Hippocampal formation (tissue), 2 donors: ENCODE data around the gene ENOX1.
A peak's percentile ranks its signal among the peaks of the same experiment; 100 is the strongest.

Source experiments
- DNase-seq, 2 donors: peaks; one replicate each; lab custom pipeline; 2025; lab: John Stamatoyannopoulos, UW

The ENOX1 gene

DNA sequence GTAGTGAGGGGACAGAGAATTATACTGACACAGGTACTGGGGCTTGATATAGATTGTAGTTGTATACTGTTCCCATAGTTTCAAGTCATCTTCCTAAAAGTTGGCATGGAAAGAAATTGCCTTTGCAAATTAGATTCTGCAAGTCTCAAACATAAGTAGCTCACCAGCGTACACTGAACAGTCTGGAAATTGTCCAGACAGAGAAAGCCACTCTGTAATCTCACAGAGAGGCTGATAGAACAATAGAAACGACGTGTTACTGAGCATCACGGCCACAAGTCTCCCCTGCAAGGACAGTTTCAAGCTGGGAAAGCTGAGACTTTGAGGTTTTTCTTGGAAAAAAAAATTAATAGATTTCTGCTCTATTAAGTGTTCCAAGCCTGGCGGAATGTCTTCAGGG is 534.8 kb downstream of the ENOX1 start:
- no peak for DNase-seq

DNA sequence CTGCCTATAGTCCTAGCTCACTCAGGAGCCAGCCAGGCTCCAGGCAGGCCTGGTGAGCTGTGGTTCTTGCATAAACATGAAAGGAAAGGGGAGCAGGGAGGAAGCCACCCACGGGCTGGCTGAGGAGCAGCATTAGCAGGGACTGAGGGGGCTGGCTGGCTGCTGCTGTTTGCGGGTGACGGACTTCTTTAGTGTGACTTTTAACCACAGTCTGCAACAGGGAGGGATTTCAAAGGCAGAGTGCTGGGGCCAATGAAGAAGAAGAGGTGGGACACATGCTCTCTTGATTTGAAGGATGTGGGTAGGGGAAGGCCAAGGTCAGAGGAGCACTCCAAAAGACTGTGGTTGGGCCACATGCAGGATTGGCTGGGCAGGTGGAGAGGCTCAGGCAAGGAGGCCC is 540.4 kb downstream of the ENOX1 start:
- no peak for DNase-seq

DNA sequence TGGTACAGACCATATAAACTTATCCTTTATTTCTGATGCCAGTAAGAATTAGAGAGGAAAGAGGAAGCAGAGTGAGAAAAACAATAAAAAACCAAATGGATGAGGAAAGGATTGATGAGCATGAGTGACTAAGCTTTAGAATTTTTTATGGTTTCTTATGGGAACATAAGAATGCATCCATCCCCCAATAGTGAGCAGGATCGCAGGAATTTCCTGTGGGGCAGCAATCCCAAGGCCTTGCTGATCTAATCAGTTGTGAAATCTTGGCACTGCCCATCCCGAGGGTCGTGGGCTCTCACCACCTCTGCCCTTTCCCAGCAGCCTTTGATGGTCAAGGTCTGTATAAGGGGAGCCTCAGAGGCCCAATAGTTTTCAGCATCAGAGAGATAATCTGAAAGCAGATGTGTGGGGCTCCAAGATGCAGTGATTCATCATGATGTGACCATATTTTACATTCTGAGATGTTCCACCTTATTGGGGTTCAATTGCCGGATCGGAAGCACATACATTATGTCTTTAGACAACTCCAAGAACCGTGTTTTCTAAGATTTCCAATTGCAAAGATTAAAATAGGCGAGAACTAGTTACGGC is 541.3 kb downstream of the ENOX1 start:
- no peak for DNase-seq

- DNase-seq, result no peak
Measured at GRCh38 chr13:43244481-43244880, 542.3 kb downstream of the ENOX1 start.

DNA sequence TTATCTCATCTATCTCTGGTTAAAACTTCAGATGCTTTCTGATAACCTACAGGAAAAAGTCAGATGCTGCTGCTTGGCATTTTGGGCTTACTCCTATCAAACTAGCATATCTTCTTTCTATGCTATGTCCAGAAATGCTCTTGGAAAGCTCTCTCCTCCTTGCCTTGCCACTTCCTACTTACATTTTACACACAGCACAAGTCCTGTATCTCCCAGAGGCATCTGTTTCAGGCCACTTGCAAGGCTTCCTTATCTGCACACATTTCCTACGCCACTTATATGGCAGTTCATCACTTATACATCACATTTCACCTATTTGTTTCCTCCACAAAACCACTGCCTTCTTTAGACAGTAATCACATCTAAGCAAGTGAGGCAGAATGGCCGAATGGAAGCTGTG is 543.1 kb downstream of the ENOX1 start:
- DNase-seq, result no peak

- no peak for DNase-seq
Measured at GRCh38 chr13:43242040-43242439, 544.7 kb downstream of the ENOX1 start.

DNA sequence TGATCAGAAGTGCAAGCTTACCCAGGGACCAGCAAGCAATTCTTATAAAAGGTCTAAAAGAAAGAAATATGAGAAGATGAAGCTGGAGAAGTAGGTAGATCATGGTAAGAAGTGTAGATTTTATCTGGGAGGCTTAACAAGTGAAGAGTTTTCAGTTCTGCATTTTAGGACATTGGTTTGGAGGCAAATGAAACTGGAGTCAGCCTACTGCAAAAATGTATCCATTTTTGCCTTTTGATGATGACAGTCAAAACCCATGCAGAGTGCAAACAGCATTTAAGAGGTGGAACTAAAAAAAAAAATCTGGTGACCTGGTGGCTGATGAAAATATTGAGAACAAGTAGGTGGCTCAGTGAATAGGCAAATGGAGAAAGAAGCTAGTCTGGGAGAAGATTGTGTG is 546.5 kb downstream of the ENOX1 start:
- DNase-seq, result no peak

GRCh38 chr13:43239275-43239840 is 547.4 kb downstream of the ENOX1 start:
- no peak for DNase-seq

DNA sequence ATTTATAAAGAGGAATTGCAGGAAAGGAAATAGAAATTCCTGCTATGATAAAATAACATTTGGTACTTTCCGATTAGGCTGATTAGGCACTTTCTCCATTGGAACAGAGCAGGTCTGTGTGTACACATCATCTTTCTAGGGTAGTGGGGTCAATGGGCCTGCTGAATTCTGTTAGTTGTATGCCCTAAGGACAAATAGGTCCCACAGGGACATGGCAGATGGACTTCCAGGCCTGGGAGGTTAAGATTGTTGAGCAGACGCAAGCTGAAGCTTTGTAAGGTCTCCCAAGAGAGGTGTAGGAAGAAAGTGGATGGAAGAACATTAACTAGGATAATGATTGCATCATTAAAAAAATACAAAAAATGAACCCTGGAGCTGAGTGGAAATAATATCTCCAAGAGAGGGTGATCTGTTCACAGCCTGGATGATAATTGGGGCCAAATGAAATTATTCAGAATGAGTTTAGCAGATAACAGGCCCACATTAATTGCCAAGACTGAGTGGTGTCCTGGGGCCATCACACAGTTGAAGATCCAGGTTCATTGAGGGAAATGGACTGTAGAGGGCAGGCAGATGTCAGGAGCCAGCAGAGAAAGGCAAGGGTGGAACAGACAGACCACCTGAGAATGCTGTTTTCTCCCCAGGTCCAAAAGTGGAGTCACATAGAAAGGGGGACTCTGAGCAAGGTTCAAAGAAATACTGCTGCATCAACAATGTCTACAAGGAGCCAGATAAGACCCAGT is 548.3 kb downstream of the ENOX1 start:
- DNase-seq, result no peak

DNA sequence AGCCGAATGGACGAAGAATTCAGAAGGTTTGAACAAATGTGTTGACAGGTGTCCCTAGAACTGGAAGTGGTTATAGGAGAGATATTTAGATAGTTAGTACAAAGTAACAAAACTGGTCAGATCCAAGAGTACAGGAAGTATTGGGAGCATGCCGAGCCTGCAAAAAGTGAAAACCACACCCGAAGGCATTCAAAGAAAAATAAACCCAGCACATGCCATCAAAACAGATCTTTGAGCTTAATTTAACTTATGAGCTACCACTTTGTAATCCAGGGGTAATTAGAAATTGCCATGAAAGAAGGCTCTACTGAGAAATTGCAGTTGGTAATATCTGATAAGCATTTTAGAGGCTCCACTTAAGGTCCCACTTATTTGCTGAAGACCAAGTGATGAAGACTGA is 549.2 kb downstream of the ENOX1 start:
- no peak for DNase-seq

DNA sequence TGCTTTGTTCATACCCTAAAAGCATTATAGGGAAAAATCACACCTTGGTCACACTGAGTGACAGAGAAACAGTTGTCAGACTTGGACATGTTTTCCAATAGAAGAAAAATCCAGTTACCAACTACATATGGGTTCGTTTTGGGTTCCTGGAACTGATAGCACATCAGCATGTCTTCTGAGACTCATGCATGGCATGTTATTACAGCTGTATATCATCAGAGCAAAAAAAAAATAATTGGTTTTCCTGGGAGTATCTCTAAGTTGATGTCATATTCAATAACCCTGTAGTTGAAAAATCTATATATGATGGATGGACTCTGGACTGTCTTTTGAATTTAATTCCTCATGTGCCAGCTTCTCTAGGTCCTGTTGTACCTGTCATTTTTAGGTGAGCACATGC is 551.7 kb downstream of the ENOX1 start:
- DNase-seq, result no peak

DNA sequence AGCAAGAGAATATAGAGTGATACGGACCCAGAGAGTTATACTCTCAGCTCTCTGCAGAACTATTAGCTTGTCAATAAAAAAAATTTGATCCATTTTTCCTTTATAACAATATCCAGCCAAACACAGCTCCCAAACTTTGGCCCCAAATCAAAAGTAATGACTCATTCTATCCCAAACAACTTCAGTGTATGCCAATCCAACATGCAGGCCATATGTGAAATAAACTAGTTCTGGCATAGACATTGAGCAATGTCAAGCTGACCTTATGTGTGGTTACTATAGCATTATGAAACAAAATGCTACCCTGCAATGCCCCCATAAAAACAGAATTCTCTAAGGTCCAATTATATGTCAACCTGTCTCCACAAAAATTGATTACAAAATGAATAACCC is 553.9 kb downstream of the ENOX1 start:
- no peak for DNase-seq

DNA sequence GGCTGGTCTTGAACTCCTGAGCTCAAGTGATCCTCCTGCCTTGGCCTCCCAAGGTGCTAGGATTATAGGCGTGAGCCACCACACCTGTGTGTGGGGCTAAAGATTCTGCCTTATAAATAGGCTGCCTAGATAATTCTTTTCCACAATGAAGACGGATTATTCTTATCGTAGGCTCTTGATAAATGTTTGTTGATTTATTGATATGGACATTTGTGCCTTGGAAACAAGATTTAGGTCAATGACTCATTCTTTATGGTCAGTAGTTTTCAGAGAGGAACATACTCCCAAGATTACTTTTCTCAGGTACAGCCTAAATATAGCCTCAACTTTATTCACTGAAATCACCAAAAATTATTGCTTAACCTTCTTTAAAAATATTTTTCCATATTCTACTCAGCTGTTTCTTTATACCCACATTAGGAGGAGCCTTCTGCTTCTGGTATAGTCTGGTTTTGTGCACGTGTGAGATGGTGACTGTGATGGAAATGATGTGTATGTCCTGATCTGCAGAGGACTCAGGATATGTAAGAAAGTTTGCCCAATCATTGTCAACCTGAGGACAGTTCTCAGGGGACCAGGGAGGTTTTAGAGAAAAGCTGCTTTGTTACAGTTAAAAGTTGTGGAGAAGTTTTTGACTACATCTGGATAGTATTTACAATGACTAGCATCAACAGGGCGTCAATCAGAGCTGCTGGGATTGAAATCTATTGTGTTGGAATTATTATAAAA is 554.5 kb downstream of the ENOX1 start:
- no peak for DNase-seq

GRCh38 chr13:43230989-43231388 is 555.8 kb downstream of the ENOX1 start:
- no peak for DNase-seq

DNA sequence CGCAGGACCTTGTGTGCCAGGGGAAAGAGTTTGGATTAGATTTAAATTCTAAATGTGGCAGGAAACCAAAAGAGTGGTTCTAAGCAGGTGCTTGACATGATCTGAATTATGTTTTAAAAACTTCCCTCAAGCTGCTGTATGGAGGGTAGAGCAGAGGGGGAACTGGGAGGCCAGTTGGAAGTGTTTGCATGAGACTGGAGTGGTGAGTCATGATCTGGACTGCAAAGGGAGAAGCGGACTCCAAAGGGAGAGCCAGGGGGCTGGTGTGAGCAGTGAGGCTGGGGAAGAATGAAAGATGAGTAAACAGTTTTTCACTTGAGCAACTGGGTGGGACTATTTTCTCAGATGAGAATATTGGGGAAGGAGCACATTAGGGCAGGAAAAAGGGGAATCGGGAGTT is 557.3 kb downstream of the ENOX1 start:
- DNase-seq, result no peak

DNA sequence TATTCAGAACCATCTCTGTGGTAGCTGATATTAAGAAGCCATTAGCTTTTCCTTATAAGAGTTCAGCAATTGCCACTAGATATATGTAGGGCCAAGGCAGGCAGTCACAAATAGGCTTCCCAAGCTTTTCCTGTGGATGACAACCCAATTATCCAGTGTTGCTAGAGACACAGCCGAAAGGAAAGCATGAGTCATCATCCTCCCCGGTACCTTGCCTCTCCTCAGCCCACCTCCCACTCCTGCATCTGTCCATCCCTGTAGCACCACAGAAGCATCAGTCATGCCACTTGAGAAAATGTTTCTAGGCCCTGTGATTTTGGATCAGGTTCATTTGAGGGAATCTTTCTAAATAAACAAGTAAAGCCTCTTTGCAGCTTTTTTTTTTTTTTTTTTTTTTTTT is 559.1 kb downstream of the ENOX1 start:
- peak in 1 of 2 donors; percentile 10 for DNase-seq

GRCh38 chr13:43223216-43223615 is 563.6 kb downstream of the ENOX1 start:
- no peak for DNase-seq

GRCh38 chr13:43222086-43222485 is 564.7 kb downstream of the ENOX1 start:
- no peak for DNase-seq

GRCh38 chr13:43221611-43222010 is 565.2 kb downstream of the ENOX1 start:
- DNase-seq, result no peak

DNA sequence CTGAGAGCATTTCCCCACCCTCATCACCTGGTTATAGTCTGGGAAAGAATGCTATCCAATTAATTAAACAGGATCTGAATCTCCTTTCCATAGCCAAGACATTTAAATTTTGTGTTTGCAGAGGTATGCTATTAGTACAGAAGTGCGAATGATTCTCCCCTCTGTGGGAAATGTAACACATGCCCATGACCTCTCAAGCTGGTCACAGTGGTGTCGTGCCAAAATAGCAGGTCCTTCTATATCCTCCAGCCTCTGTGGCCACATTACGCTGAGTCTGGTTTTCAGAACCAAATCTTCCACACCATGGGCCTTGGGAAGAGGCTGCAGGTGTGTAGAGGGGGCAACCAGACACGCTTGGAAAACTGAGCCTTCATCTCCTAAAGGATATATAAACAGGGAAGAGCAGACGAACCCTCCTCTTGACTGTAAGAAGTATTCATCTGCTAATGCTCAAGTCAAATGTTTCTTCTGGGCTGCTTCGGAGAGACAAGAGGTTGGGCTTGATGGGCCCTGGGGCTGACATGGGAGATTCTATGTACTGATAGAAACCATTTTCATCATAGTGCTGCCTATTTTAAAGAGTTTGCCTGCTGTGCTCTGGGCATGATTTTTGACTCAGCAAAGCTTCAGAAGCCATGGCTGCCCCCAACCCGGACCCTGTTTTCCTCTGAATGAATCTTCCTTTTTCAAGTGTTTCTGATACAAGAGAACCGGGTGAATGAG is 565.7 kb downstream of the ENOX1 start:
- DNase-seq, result no peak

GRCh38 chr13:43214124-43214523 is 572.6 kb downstream of the ENOX1 start:
- DNase-seq, result no peak

DNA sequence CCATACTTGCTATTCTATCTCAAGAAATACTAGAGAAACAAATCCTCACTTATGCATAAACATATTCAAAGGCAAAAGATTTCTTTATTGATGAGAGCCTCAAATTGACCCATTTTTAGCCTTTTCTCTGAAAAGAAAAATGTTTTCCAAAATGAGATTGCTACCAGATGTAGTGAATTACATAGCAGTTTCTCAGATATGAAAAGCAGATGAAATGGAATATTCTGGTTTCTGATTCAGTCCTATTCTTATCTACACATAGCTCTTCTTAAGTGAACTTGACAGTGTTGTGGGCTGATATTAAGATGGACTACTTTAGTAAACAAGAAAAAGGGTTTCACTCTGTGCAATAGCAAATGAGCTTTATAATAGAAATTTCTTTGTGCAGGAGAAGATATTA is 579.9 kb downstream of the ENOX1 start:
- DNase-seq, result no peak
